ENCODE results near the gene SMIM1. TPM values are rescaled to one million over a fixed set of nuclear protein-coding genes. Genes with fewer than 3 reads are reported as not detected.

SMIM1 gene
- total and polyA plus RNA-seq, 2 of the 4 experiments (the other 2 are of a cell fraction): 0.90 to 3.4 TPM

GRCh38 chr1:3779912-3780416 is 7.4 kb downstream of the SMIM1 start:
- no peaks in the 10 kb centered on the region for H3K9me3 ChIP-seq (ENCODE audit: control insufficient read depth, insufficient read depth, low read length)
- no peak overlapping the region for H3K18ac ChIP-seq (ENCODE audit: low read depth, low read length)
- in situ Hi-C loops (cut with MboI; ENCODE audit: low sequenced_read_pairs): no loop called here
- H2BK15ac ChIP-seq (ENCODE audit: low read depth, low read length): no peak overlapping the region
- H3K4me1 ChIP-seq (ENCODE audit: control insufficient read depth, insufficient read depth, low read length): peaks cover 13% of the 10 kb centered on the region
- no peak overlapping the region for H3K14ac ChIP-seq (replicated peaks; ENCODE audit: low read depth, low read length)
- H3K4me3 ChIP-seq (ENCODE audit: insufficient read depth, low read depth, low read length): no peak overlapping the region
- ChIA-PET CTCF (no interaction called here), POLR2A (ENCODE audit: unreplicated experiment) (no interaction called here)
- no peak overlapping the region for H2BK5ac ChIP-seq (ENCODE audit: low read depth, low read length, poor library complexity, severe bottlenecking)
- no peaks in the 10 kb centered on the region for H3K27me3 ChIP-seq (ENCODE audit: control insufficient read depth, insufficient read depth, low read length)
- H2AFZ ChIP-seq (replicated peaks; ENCODE audit: low read length, poor library complexity): no peak overlapping the region
- no peak overlapping the region for H4K8ac ChIP-seq (ENCODE audit: low read depth in 2 of 2, low read length in 2 of 2)
- DNase-seq (no peak), ATAC-seq (ENCODE audit: low read depth) (no peak)
- no peak overlapping the region for H2AK5ac ChIP-seq (ENCODE audit: low read depth, low read length)
- H3K9ac ChIP-seq (ENCODE audit: low read depth, low read length): no peak overlapping the region
- intact Hi-C loops (cut with micrococcal nuclease): no loop called here
- peaks cover 46% of the 10 kb centered on the region for H3K36me3 ChIP-seq (ENCODE audit: control insufficient read depth, insufficient read depth, low read length)
- H3K4me2 ChIP-seq (ENCODE audit: low read depth, low read length): no peak overlapping the region
- H3K9me1 ChIP-seq (ENCODE audit: insufficient read depth, low read length): peaks cover 4% of the 10 kb centered on the region; the same call in 1 of the 2 replicates
- BruUV-seq (replicated peaks): no TSS peak
- dilution Hi-C loops (cut with HindIII; ENCODE audit: low sequenced_read_pairs, unreplicated experiment): no loop called here
- no peak overlapping the region for H3K4ac ChIP-seq (ENCODE audit: low read depth, low read length)
- no peaks in the 10 kb centered on the region for H4K20me1 ChIP-seq (ENCODE audit: insufficient read depth, low read length)
- no peak overlapping the region for H3K27ac ChIP-seq (ENCODE audit: insufficient read depth, low read length)
- no peak overlapping the region for H2AK9ac ChIP-seq (replicated peaks; ENCODE audit: low read depth, low read length, poor library complexity)
- no peak overlapping the region for H4K5ac ChIP-seq (ENCODE audit: low read depth, low read length)
- no peak overlapping the region for H2BK20ac ChIP-seq (ENCODE audit: low read depth, low read length)
- 96% methylated on average over 9 of the region's 20 CpGs; no CpG with 5 or more reads in 1 of the 2 experiments for WGBS, 2 experiments (ENCODE audit: extremely low coverage in 2 of 2, insufficient read length in 1 of 2)
- H4K91ac ChIP-seq (ENCODE audit: insufficient read depth, low read depth, low read length): no peak overlapping the region
- H2BK120ac ChIP-seq (ENCODE audit: low read depth, low read length): no peak overlapping the region
- H3K23ac ChIP-seq (ENCODE audit: low read depth, low read length): no peak overlapping the region
- TF ChIP-seq BHLHE40 (IDR thresholded peaks at IDR 0.05; ENCODE audit: low read depth, low read length) (no peak), POLR2A (IDR thresholded peaks at IDR 0.05; ENCODE audit: low read depth, low read length) (no peak), MAFK (IDR thresholded peaks at IDR 0.05; ENCODE audit: low read depth, low read length) (no peak), USF2 (IDR thresholded peaks at IDR 0.05; ENCODE audit: low read depth, low read length) (no peak), CTCF (conservative IDR thresholded peaks at IDR 0.05; ENCODE audit: low read depth, low read length) (no peak), SMC3 (IDR thresholded peaks at IDR 0.05; ENCODE audit: low read depth, low read length) (no peak), CEBPB (IDR thresholded peaks at IDR 0.05; ENCODE audit: low read depth, low read length) (no peak), MAZ (IDR thresholded peaks at IDR 0.05; ENCODE audit: borderline replicate concordance, low read depth, low read length) (no peak), RAD21 (IDR thresholded peaks at IDR 0.05; ENCODE audit: low read length) (no peak), FOS (IDR thresholded peaks at IDR 0.05; ENCODE audit: low read depth, low read length) (no peak), RCOR1 (IDR thresholded peaks at IDR 0.05; ENCODE audit: insufficient replicate concordance, low read length) (no peak), CHD1 (IDR thresholded peaks at IDR 0.05; ENCODE audit: low read depth, low read length) (no peak), RFX5 (IDR thresholded peaks at IDR 0.05; ENCODE audit: low read depth, low read length) (no peak), NFE2L2 (IDR thresholded peaks at IDR 0.05; ENCODE audit: low read depth, low read length) (no peak), MXI1 (IDR thresholded peaks at IDR 0.05; ENCODE audit: borderline replicate concordance, low read depth, low read length) (no peak), ELK1 (IDR thresholded peaks at IDR 0.05; ENCODE audit: borderline replicate concordance, low read depth, low read length) (no peak)
- no peaks in the 10 kb centered on the region; a peak in 1 of 4 replicates for H3K79me1 ChIP-seq (ENCODE audit: low read depth in 1 of 2, low read length in 2 of 2)
- H3K56ac ChIP-seq (ENCODE audit: extremely low read depth, insufficient read depth, low read length): no peak overlapping the region
